PC-9 (cell line): ENCODE results near the gene NOS1AP. TPM values are rescaled to one million over a fixed set of nuclear protein-coding genes. Genes with fewer than 3 reads are reported as not detected.

Experiments
- BruUV-seq: library from RNA; stranded (reverse); fragments of 400-500 nt; replicated peaks from 2 replicates; lab custom pipeline; 2021; lab: Mats Ljungman, UMichigan
- CTCF ChIA-PET: fragments of 300-600 bp; sonication (Branson Sonifier 250); formaldehyde crosslinking; loops from one replicate; lab custom pipeline; 2022; ENCODE audit warnings: antibody characterized with exemption; lab: Charles Lee
- POLR2A ChIA-PET: fragments of 300-600 bp; sonication (Branson Sonifier 250); formaldehyde crosslinking; loops from one replicate; lab custom pipeline; 2022; ENCODE audit warnings: antibody characterized with exemption; ENCODE audit not compliant: unreplicated experiment; lab: Charles Lee
- DNase-seq, 2 experiments: peaks; one replicate each; pipeline versions ENCODE4 v3.0.0 to v3.0.0-alpha.2; 2015 to 2022; ENCODE audit warnings: mixed read lengths in 1 of 2
- H2AFZ ChIP-seq: fragments of 200-600 bp; sonication (generic); 2 replicates; pipeline ENCODE4 v1.8.1; 2017; ENCODE audit warnings: antibody characterized with exemption
- H3F3A ChIP-seq: fragments of 200-600 bp; sonication (generic); 2 replicates; pipeline ENCODE4 v1.8.1; 2017; ENCODE audit warnings: antibody characterized with exemption, mild to moderate bottlenecking, low read depth; ENCODE audit not compliant: insufficient read depth
- H3K27ac ChIP-seq: fragments of 200-600 bp; sonication (generic); 2 replicates; pipeline ENCODE4 v1.6.1; 2016; ENCODE audit warnings: mixed run types
- H3K27me3 ChIP-seq: fragments of 200-600 bp; sonication (generic); 2 replicates; pipeline ENCODE4 v1.6.1; 2016; ENCODE audit warnings: low read depth, mixed run types; ENCODE audit not compliant: insufficient read depth
- H3K36me3 ChIP-seq: fragments of 200-600 bp; sonication (generic); 2 replicates; pipeline ENCODE4 v1.6.1; 2016; ENCODE audit warnings: low read depth, mixed run types
- H3K4me1 ChIP-seq: fragments of 200-600 bp; sonication (generic); replicated peaks from 2 replicates; pipeline ENCODE4 v1.6.1; 2016; ENCODE audit warnings: mixed run types; ENCODE audit not compliant: insufficient read depth
- H3K4me2 ChIP-seq: fragments of 200-600 bp; sonication (generic); 2 replicates; pipeline ENCODE4 v1.6.1; 2017; ENCODE audit warnings: mixed run types
- H3K4me3 ChIP-seq: fragments of 200-600 bp; sonication (generic); 2 replicates; pipeline ENCODE4 v1.6.1; 2016; ENCODE audit warnings: mixed run types
- H3K79me2 ChIP-seq: fragments of 200-600 bp; sonication (generic); 2 replicates; pipeline ENCODE4 v1.6.1; 2017; ENCODE audit warnings: low read depth, mixed run types
- H3K9me2 ChIP-seq: fragments of 200-600 bp; sonication (generic); 2 replicates; pipeline ENCODE4 v1.8.1; 2017; ENCODE audit warnings: mild to moderate bottlenecking; ENCODE audit not compliant: insufficient read depth
- H3K9me3 ChIP-seq: fragments of 200-600 bp; sonication (generic); 2 replicates; pipeline ENCODE4 v1.8.1; 2016; ENCODE audit warnings: low read depth; ENCODE audit not compliant: insufficient read depth
- H4K20me1 ChIP-seq: fragments of 200-600 bp; sonication (generic); 2 replicates; pipeline ENCODE4 v1.8.1; 2017; ENCODE audit not compliant: insufficient read depth
- CTCF ChIP-seq: fragments of 200-600 bp; sonication (generic); conservative IDR thresholded peaks from 2 replicates; pipeline ENCODE4 v1.6.1; 2017; ENCODE audit warnings: mixed run types, antibody characterized with exemption, mild to moderate bottlenecking, moderate library complexity
- EZH2 ChIP-seq: fragments of 200-600 bp; sonication (generic); IDR thresholded peaks from 2 replicates; pipeline ENCODE4 v1.8.0; 2017; ENCODE audit warnings: antibody characterized with exemption, low read depth
- intact Hi-C: fragments of 100-400 bp; cut with micrococcal nuclease; formaldehyde crosslinking; loops from one replicate; pipeline ENCODE4 v1.10.0; 2022; ENCODE audit not compliant: unreplicated experiment
- total RNA-seq: library from RNA; stranded (reverse); gene quantifications from 2 replicates; pipeline ENCODE4 v1.2.3, GENCODE V29; 2021

The NOS1AP gene
- total RNA-seq, 1 experiment from 2014 or later = 9.9 TPM

GRCh38 chr1:162400790-162401355, 331.4 kb downstream of the NOS1AP start:
- H3K9me3 ChIP-seq = no peaks in the 10 kb centered on the region; the same call in 1 of the 2 replicates
- no peak overlapping the region for H3K4me2 ChIP-seq
- POLR2A ChIA-PET = no interaction called here
- no peak overlapping the region for H2AFZ ChIP-seq
- CTCF ChIA-PET = no interaction called here
- H3K36me3 ChIP-seq = no peaks in the 10 kb centered on the region
- DNase-seq = no peak
- H3K27me3 ChIP-seq = no peaks in the 10 kb centered on the region
- H3K4me1 ChIP-seq = peaks cover 4% of the 10 kb centered on the region; the same call in 1 of the 2 replicates
- H3K79me2 ChIP-seq = no peaks in the 10 kb centered on the region
- no peaks in the 10 kb centered on the region for H4K20me1 ChIP-seq
- TF ChIP-seq CTCF = no peak
- no peak for TF ChIP-seq EZH2
- no peaks in the 10 kb centered on the region for H3K9me2 ChIP-seq
- H3K27ac ChIP-seq = no peak overlapping the region
- no peak overlapping the region for H3K4me3 ChIP-seq
- H3F3A ChIP-seq = no peaks in the 10 kb centered on the region
- BruUV-seq = no TSS peak
- intact Hi-C loops = no loop called here

DNA sequence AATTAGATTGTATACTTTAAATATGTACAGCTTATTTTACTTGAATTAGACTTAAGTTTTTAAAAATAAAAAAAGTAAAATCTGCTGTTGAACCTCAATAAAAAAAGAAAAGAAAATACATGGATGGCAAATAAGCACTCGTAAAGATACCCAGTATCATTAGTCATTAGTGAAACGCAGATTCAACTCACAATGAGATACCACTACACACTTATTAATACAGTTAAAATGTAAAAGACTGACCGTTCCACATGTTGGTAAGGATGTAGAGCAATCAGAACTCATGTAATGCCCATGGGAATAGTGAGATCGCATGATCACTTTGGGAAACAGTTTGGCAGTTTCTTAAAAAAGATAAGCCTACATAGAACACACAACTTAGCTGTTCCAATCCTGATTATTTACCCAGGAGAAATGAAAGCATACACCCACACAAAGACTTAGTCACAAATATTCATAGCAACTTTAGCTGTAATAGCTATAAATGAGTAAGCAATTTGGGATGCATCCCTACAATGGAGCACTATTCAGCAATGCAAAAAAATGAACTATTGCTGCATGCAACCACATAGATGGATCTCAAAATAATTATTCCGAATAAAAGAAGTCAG, 335.2 kb downstream of the NOS1AP start:
- Histone ChIP-seq H4K20me1 (no peaks in the 10 kb centered on the region), H3K9me2 (no peaks in the 10 kb centered on the region; the same call in 1 of the 2 replicates), H2AFZ (no peak overlapping the region), H3K4me2 (no peak overlapping the region), H3K27me3 (no peaks in the 10 kb centered on the region), H3K9me3 (no peaks in the 10 kb centered on the region; the same call in 1 of the 2 replicates), H3K4me1 (peaks cover 9% of the 10 kb centered on the region; the same call in 1 of the 2 replicates), H3K79me2 (no peaks in the 10 kb centered on the region), H3F3A (no peaks in the 10 kb centered on the region), H3K4me3 (no peak overlapping the region), H3K27ac (no peak overlapping the region), H3K36me3 (no peaks in the 10 kb centered on the region)
- no peak for DNase-seq
- TF ChIP-seq EZH2 = no peak
- no peak for TF ChIP-seq CTCF
- ChIA-PET CTCF (no interaction called here), POLR2A (interaction anchor here (0.5 kb wide), 1 partner anchor 16 kb away, joined by 6 read pairs; no protein-coding TSS in a partner anchor)
- BruUV-seq = no TSS peak
- intact Hi-C loops = no loop called here

DNA sequence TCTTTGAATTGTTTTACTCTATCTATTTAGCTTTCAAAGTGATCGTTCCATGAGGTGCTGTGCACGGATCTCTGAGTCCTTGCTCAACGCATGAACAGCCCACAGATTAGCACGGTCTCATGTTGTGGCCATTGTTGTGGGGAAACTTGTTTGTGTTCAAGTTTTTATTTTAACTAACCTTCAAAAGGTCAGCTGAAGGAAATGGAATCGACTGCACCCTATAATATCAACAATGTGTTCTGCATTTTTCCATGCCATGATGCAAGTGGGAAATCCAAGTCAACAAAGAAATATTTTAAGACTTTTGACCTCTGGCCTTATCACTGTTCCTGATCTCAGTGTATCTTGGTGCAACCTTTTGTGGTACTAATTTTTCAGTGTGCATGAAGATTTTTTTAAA, 336.3 kb downstream of the NOS1AP start:
- Histone ChIP-seq H3K4me1 (peaks cover 9% of the 10 kb centered on the region; the same call in 1 of the 2 replicates), H3K4me3 (no peak overlapping the region), H3K27ac (no peak overlapping the region), H3K9me2 (no peaks in the 10 kb centered on the region; the same call in 1 of the 2 replicates), H3K4me2 (0 out of 2 replicates have a peak overlapping the region, but pooled peaks have one; percentile 11), H2AFZ (no peak overlapping the region), H3F3A (no peaks in the 10 kb centered on the region), H3K27me3 (no peaks in the 10 kb centered on the region), H3K9me3 (no peaks in the 10 kb centered on the region; the same call in 1 of the 2 replicates), H3K36me3 (no peaks in the 10 kb centered on the region), H4K20me1 (no peaks in the 10 kb centered on the region), H3K79me2 (no peaks in the 10 kb centered on the region)
- ChIA-PET POLR2A (no interaction called here), CTCF (no interaction called here)
- intact Hi-C loops = no loop called here
- no peak for TF ChIP-seq CTCF
- no peak for TF ChIP-seq EZH2
- DNase-seq = peak in 1 of 2 experiments; percentile 57
- BruUV-seq = no TSS peak
